Hepatocyte (in vitro differentiated cells): ENCODE measurements around the gene ZNF425.

ENCODE experiments used
- EZH2 ChIP-seq: fragments of 200-600 bp; sonication (generic); IDR thresholded peaks from 2 replicates; pipeline ENCODE4 v1.6.1; 2016; ENCODE audit warnings: antibody characterized with exemption, mild to moderate bottlenecking, borderline replicate concordance
- EZH2phosphoT487 ChIP-seq: fragments of 200-600 bp; sonication (generic); IDR thresholded peaks from one replicate; pipeline ENCODE4 v1.6.1; 2018; ENCODE audit warnings: antibody characterized with exemption, mild to moderate bottlenecking, low read depth, moderate library complexity; ENCODE audit not compliant: unreplicated experiment, severe bottlenecking
- TF ChIP-seq, protein P1 (sequence below): fragments of 200-600 bp; sonication (generic); IDR thresholded peaks from 2 replicates; pipeline ENCODE4 v1.5.1; 2016; ENCODE audit warnings: antibody characterized with exemption, mild to moderate bottlenecking; ENCODE audit not compliant: poor library complexity

- TF ChIP-seq, protein P1, sequence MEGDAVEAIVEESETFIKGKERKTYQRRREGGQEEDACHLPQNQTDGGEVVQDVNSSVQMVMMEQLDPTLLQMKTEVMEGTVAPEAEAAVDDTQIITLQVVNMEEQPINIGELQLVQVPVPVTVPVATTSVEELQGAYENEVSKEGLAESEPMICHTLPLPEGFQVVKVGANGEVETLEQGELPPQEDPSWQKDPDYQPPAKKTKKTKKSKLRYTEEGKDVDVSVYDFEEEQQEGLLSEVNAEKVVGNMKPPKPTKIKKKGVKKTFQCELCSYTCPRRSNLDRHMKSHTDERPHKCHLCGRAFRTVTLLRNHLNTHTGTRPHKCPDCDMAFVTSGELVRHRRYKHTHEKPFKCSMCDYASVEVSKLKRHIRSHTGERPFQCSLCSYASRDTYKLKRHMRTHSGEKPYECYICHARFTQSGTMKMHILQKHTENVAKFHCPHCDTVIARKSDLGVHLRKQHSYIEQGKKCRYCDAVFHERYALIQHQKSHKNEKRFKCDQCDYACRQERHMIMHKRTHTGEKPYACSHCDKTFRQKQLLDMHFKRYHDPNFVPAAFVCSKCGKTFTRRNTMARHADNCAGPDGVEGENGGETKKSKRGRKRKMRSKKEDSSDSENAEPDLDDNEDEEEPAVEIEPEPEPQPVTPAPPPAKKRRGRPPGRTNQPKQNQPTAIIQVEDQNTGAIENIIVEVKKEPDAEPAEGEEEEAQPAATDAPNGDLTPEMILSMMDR = peak; percentile 93
- TF ChIP-seq EZH2phosphoT487 (no peak), EZH2 (no peak)
These were observed 35.5 kb downstream of the ZNF425 start, which contains the start of gene ZNF786 for GRCh38 chr7:149090397-149091195.
